Stimulated activated CD8-positive, alpha-beta memory T cell treated with anti-CD3 and anti-CD28 coated beads, Interleukin-15, amount 100 ng/mL, for 24 hours (primary cell): ENCODE data around the gene GRIK2.
"Not testable (repeated sequence)": the region's sequence is repeated elsewhere in the genome, so short reads cannot be mapped to it uniquely, and the experiment has no call there.

Experiments used
- DNase-seq: peaks from one replicate; pipeline ENCODE4 v3.0.0-alpha.2; 2020; ENCODE audit warnings: low read depth

The GRIK2 gene

DNA sequence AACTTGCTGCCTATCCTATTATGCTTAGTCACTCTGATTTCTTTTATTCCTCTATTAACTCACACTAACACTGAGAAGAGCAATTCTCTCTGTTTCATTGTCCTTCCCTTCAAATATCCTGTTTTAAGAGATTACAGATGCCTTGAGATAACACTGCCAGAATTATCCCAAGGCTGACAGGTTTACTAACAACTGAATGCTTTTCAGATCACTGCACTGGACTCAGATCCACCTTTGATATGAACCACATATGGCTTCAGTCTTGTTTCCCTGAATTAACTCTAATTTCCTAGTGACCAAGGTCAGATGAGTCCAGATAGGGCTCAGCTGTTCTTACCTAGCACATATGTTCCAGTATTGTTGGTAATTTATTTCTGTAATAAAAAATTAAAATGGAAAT is 633.1 kb downstream of the GRIK2 start:
- DNase-seq, result no peak

DNA sequence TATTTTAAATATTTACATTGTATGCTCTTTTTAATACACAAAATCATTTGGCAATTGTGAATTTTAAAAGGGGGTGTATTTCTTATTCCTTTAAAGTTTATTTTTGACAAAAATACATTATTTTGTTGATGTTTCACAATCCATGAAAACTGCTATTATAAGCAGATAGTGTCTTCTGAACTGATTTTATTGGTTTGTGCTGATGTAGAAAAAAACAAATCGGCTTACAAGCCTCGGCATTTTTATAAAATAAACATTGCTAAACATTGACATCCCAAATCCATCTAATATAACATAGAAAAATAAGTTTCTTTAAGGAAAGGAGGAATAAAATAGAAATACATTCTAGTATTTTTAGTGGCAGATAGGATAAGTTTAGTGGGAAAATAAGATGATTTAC is 634.7 kb downstream of the GRIK2 start:
- DNase-seq, result no peak

DNA sequence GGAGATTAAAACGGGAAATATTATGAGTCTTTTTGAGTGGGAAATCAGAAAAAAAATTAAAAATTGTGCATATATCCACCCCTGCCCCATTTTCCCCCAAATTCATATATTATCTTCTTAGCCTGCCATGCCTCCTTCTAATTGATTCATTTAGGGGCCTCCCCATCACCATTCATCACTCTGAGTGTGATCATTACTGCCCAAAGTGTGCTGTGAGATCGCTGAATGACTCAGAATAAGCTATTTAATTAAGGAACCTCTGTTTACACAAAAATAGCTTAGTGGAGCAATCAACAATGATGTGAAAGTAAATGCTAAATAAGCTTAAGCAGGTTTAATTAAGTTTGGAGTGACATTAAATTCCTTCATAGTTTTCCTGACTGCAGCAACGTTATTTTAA is 645.5 kb downstream of the GRIK2 start:
- no peak for DNase-seq

DNA sequence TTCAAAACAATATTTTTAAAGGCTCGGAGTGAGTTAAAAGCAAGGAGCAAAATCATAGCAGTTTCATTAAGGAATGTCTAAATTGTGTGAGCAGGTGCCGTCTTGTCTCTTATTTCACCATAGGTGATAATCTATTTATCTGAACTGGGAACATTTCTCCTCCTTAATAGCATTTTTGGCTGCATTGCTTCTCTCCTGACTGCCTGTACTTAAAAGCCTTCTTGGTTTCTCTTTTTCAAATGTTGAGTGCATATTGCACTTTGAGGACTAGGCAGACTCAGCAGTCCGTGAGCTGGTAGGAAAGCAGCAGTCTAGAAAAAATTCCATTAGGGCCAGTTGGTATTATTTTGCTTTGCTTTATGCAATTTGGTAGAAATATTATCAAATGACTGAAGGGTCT is 645.9 kb downstream of the GRIK2 start:
- DNase-seq, result no peak

DNA sequence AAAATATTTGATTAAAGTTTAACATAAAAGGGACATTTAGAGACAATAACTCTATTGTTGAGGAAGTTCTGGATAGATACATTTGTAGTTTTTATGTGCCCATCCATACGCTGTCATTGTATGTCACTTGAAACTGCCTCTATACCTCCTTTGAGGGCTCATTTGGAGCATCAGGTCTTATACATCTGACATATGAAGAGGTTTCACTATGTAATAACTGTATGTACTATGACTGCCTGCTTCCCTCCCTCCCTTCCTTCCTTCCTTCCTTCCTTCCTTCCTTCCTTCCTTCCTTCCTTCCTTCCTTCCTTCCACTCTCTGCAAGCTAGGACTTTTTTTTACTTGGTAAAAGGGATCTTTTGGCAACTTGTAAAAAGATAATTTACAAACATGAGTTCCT is 657.5 kb downstream of the GRIK2 start:
- DNase-seq, result no peak

DNA sequence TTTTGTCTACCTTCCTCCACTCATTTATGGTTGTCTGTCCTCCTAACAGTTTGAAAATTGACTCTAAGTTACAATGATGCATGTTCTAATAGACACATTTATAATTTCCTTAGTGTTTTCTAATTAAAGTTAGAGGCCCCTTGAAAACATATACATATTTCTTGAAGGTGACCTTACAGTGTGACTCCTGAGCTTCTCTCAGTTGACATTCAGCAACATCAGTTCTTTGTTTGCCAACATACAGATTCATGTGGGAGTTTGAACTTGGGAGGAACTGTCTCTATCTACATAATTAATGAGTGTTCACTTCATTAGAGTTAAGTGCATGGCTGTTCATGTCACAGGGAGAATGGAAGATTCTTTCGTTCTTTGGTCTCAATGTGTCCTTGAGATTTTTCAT is 658.2 kb downstream of the GRIK2 start:
- DNase-seq, result no peak

DNA sequence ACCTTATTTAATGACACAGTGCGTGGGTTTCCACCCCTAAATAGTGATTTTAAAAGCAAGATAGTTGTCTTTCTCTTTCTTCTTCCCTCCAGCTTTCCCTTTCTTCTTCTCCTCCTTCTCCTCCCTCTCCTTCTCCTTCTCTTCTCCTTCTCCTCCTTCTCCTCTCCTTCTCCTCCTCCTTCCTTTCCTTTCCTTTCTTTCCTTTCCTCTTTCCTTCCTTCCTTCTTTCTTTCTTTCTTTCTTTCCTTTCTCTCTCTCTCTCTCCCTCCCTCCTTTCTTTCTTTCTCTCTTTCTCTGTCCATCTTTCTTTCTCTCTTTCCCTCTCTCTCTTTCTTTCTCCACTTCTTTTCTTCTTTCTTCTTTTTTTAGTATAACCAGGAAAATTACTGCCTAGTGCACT is 670.6 kb downstream of the GRIK2 start:
- DNase-seq, result no peak

DNA sequence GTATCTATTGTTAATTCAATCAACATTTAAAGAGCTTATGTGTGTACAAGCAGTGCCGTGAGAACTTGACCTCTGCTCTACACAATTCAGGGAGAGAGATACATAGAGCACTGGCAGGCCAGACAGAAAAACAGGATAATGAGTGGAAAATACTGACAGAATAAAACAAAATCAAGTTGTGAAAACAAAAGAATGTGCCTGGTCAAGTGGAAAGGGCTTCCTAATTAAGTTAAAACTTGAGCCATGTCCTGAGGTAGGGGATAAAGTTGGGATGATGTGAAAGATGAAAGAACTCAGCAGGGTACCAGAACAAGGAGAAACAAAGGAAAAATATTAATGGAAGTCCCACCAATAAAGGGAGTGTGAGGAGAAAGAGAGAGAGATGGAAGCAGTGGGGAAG is 672.8 kb downstream of the GRIK2 start:
- DNase-seq, result no peak

DNA sequence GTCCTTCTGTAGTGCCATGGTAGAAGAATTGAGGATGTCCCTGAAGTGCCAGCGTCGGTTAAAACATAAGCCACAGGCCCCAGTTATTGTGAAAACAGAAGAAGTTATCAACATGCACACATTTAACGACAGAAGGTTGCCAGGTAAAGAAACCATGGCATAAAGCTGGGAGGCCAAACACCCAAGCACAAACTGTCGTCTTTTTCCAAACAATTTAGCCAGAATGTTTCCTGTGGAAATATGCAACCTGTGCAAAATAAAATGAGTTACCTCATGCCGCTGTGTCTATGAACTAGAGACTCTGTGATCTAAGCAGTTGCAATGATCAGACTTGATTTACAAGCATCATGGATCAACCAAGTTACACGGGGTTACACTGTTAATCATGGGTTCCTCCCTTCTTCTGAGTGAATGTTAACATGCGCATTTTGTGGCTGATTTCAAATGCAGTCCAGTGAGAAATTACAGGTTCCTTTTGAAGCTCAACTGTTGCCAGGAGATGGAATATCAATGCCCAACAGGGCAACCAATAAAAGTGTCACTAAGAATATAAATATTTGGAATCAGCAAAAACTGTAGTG is 674.9 kb downstream of the GRIK2 start:
- no peak for DNase-seq

DNA sequence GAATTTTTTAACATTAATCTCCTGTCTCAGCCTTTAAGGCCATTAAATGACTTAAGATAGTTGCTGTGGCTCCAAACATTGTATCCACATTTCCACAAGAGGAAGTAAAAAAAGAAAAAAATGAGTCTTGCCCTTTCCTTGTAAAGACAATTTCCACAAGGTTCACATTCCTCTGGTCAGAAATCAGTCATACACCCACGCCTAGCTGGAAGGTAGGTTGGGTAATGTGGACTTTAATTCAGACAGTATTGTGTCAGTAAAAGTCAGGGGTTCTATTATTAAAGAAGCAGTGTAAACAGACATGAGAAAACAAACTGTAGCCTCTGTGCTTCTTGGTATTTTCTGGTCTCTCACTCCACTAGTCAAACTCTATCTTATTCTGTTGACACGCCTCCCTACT is 682.0 kb downstream of the GRIK2 start:
- no peak for DNase-seq

DNA sequence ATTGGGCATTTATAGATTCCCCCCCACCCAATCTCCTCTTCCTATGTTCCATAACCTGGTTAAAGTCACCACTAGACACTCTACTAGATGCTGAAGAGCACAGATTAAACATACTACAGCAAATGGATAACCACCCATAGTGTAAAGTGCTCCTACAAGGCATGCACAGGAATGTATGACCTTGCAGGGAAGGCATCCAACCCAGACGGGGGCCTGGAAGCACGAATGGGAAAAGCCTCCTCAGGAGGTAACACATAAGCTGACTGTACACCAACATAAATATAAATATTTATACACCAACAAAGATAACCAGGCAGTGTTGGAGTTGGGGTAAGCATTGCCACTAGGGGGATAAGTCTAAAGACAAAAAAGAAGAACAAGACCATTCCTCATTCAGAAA is 691.7 kb downstream of the GRIK2 start:
- no peak for DNase-seq

DNA sequence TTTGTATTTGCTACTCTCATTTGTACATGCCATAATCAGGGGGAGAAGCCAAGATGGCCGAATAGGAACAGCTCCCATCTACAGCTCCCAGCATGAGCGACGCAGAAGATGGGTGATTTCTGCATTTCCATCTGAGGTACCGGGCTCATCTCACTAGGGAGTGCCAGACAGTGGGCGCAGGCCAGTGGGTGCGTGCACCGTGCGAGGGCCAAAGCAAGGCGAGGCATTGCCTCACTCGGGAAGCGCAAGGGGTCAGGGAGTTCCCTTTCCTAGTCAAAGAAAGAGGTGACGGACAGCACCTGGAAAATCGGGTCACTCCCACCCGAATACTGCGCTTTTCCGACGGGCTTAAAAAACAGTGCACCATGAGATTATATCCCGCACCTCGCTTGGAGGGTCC is 694.7 kb downstream of the GRIK2 start:
- not testable (repeated sequence) for DNase-seq

DNA sequence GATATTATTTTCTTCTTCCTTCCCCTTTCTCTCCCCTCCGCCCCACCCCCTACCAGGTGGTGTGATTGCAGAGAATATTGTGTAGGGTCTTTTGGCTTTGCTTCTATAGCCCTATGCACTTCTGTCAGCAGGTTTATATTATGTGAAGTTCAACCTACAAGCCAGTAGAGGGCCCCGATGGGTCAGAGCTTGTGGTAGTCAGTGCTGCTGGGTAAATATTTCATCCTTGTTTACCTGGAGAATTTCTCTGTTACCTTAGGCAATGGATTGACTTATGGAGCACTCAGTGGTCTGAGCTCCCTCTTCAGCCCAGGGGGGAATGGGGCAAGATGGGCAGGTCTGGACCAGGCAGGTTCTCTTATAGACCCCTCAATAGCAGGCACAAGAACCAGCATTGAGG is 720.9 kb downstream of the GRIK2 start:
- no peak for DNase-seq

DNA sequence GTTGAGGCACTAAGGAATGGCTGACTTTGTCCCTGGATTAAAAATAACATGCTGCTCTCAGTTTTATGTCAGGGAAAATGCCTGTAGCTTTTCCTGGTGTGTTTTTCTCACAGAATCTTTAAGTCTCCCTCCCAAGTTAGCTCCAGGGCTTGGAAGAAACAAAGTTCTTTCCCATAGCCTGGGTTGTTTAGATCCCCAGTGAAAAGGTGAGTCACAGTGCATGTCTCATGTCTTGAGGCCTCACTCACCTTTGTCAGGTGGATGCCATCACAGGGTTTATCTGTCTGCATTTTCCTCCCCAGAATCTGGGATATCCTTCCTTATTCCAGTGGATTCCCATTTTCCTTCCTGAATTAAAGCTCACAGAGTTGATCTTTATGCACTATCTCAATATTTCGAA is 722.4 kb downstream of the GRIK2 start:
- no peak for DNase-seq

DNA sequence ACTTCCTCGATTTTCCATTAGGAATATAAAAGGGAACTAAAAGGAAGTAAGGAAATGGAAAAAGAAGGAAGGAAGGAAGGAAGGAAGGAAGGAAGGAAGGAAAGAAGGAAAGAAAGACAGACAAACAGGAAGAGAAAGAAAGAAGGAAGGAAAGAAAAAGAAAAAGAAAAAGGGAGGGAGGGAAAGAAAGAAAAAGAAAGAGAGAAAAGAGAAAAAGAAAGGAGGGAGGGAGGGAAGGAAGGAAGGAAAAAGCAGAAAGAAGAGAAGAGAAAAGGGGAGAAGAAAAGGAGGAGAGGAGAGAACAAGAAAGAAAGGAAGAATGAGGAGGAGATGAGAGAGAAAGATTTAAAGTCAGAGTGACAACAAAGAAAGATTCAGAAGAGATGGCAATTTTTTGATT is 724.5 kb downstream of the GRIK2 start:
- no peak for DNase-seq
